ENCODE results near the gene COL6A1.

Gene COL6A1

DNA sequence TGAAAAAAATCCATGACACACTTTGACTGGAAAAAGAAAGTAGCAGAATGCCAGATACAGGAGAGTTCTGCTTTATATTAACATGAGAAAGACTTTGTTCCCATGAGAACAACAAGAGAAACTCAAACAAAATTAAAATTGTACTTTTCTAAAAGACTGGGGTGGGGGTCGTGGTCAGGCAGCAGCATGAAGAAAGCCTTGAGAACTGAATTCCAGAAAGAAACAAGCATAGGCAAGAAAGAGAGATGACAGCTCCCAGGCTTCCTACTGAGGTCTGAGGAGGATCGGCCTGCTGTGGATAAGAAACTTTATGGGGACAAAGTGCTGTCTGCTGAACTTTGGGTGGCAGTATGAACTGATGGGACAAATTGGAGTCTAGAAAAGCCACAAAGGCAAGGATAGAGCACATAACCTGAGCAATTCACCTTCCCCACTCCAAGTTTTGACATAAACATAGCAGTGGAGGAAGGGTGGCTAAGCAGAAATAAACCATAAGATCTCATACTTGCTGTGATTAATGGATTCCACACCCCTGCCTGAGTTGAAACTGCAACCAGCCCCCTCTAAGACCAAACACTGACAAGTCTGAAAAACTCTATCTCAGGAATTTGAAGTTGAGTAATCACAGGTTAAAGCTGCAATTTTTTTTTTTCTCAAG is 43.7 kb downstream of the COL6A1 start:
- in situ Hi-C loops (cut with MboI; ENCODE audit: low sequenced_read_pairs): no loop called here

DNA sequence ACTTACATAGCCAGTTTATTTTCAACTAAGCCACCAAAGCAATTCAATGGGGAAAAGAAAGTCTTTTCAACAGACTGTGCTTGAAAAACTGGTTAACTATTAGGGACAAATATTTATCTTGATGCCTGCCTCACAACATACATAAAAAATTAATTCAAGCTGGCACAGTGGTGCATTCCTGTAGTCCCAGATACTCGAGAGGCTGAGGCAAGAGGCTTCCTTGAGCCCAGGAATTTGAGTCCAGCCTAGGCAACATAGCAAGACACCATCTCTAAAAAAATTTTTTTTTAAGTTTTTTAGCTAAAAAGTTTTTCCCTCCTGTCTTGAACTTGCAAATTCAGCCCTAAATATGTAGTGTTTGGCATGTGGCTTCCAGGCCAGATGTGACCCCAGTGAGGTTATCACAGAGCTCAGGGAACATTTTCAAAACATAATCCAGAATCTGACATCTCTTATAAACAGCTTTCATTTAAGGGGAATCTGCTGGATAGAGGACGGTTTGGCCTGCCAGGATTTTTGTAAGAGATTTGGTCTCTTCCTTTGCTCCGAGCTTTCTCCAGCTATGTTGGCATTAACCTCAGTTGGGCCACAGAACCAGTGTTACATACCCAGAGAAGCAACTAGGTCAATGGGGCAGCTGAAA is 46.4 kb downstream of the COL6A1 start:
- in situ Hi-C loops (cut with MboI; ENCODE audit: low sequenced_read_pairs): no loop called here

DNA sequence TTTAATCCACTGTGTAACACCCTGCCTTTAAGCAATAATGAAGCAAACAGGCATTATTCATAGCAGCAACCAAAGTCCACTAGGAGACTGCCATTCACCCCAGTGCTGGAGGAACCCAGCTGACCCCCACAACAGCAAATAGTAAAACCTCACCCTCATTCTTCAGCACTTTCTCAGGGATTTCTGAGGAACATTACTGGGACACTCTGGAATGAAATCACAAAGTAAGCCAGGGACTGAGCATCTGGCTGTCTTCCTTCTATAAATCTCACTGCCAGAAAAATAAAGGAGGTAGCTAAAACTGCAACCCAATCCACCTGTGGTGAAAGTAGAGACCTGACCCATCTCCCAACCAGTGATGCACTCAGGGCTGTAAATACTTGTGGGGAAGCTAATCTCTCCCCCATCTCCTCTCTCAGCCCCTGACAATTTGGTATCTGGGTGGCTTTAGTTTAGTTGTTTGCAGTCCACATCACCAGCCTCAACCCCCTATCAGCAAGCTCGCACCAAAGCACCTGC is 47.1 kb downstream of the COL6A1 start:
- in situ Hi-C loops (cut with MboI; ENCODE audit: low sequenced_read_pairs): no loop called here

DNA sequence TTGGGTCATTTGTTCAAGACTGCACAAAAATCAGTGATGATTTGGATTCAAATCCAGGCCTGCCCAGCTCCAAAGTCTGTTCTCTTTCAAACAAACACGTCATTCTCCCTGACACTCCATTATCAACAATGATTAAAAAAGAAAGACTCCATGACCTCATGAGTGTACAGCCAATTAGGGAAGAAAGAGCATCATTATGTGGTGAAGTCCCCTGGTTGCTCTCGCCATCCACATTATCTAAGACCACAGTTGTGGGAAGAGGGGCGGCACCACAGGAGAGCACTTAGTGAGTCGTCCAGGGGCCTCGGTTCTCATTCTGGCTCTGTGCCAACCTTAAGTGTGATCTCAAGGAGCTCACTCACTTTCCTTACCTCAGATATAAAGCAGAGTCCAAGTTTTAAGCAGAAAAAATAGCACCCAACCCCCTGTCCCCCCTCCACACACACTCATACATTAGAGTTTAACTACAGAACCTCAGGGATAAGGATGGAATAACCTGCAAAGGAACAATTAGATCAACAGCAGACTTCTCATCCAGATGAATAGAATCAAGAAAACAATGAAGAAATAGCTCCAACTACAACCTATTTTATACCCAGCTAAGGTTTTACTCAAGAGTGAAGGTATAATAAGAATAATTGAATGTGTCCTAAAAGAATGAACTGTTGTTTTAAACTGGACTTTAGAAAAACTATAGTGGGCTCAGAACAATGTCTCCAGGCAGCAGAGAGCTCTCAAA is 47.8 kb downstream of the COL6A1 start:
- in situ Hi-C loops (cut with MboI; ENCODE audit: low sequenced_read_pairs): no loop called here

GRCh38 chr21:46031484-46031883 is 49.9 kb downstream of the COL6A1 start:
- in situ Hi-C loops (cut with MboI; ENCODE audit: low sequenced_read_pairs): no loop called here

GRCh38 chr21:46032100-46032499 is 50.5 kb downstream of the COL6A1 start:
- in situ Hi-C loops (cut with MboI; ENCODE audit: low sequenced_read_pairs): no loop called here

DNA sequence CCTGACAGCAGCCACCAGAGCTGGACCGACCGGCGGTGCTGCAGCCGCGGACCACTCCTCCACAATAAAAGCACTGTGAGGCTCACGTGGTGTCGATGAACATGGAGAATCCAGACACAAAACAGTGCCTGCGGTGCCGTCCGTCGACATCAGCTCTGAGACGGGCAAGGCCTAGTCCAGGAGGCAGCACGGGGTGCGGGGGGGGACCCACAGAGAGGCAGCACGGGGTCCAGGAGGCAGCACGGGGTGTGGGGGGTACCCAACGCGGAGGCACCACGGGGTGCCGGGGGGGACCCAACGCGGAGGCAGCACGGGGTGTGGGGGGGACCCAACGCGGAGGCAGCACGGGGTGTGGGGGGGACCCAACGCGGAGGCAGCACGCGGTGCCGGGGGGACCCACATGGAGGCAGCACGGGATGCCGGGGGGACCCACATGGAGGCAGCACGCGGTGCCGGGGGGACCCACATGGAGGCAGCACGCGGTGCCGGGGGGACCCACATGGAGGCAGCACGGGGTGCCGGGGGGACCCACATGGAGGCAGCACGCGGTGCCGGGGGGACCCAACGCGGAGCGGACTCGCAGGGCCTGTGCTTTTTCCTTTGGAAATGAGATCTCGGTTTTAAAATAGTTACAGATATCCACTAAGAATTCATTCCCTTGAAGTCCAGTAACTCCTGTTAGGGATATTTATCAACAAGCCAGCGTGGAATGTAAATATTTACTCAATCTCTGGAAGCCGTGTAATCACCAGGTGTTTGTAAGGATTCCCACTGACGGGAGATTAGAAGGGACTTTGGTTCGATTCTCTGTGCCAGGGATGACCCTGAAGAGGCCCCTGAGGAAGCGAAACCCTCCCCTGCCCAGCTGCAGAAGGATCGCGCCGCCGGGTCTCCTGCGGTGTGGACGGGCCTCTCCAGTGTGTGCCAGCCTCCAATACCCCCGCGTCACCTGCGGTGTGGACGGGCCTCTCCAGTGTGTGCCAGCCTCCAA is 52.1 kb downstream of the COL6A1 start:
- in situ Hi-C loops (cut with MboI; ENCODE audit: low sequenced_read_pairs): no loop called here

DNA sequence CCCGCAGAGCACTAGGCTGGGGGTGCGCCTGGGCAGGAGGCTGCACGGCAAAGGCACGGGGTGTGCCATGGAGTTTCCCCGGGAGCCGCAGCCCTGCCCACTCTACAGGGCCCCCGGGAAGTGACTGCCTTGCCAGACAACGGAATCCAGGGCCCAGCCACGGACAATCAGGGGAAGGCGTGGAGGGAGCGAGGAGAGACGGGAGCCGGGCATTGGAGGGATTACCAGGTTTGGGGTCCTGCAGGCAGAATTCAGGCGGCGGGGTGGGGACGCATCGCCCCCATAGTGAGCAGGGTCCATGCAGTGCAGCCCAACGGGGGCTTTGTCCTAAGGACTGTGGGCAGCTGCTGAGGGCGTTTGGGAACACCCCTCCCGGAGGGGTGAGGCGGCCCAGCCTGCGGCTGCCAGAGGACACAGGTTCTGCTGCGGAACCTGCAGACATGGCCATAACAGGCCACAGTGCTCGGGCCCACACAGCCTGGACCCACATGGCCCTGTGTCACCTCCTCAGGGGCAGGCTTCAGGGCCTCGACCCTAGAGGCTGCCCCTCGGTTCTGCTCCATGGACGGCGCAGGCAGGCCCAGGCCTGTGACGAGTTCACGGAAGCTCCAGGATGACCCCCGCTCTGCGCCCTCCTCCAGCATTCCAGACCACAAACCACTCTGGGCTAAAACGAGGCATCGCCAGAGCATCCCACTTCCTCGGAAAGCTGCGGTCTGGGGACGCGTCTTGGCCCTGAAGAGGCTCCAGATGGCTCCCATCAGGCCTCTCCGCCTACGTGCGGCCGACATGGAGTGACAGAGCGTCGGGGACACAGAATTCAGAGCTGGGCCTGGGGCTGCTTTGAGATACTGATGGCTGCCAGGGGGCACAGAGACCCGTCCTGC is 54.5 kb downstream of the COL6A1 start:
- in situ Hi-C loops (cut with MboI; ENCODE audit: low sequenced_read_pairs): no loop called here

- in situ Hi-C loops (cut with MboI; ENCODE audit: low sequenced_read_pairs): no loop called here
Measured at GRCh38 chr21:46036696-46037330, 55.2 kb downstream of the COL6A1 start.

- in situ Hi-C loops (cut with MboI; ENCODE audit: low sequenced_read_pairs): no loop called here
Measured at GRCh38 chr21:46037331-46038325, 56.1 kb downstream of the COL6A1 start.

GRCh38 chr21:46038341-46038829 is 56.8 kb downstream of the COL6A1 start:
- in situ Hi-C loops (cut with MboI; ENCODE audit: low sequenced_read_pairs): no loop called here

DNA sequence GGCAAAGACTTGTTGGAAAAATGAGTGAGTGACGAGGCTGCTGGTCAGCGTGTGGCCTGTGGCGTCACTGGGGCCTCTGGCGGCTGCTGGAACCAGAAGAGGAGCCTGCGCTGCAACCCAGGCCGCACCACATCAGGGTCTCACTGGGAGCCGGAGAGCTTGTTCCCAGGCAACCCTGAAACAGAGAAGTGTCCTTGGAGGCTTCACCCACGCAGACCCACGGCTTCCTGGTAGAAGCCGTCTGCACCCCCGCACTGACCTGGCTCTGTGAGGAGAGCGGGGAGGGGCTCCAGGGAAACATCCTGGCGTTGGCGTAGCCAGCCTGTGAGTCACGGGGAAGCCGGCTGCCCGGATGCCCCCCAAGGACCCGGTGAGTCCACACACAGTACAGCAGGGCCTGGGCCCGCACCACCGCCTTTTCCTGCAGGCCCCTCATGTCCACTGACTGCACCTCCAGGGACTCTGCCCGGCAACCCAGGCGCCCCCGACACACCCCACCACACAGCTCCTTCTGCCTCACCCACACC is 57.4 kb downstream of the COL6A1 start:
- in situ Hi-C loops (cut with MboI; ENCODE audit: low sequenced_read_pairs): no loop called here

GRCh38 chr21:46039891-46040660 is 58.5 kb downstream of the COL6A1 start:
- in situ Hi-C loops (cut with MboI; ENCODE audit: low sequenced_read_pairs): no loop called here

- in situ Hi-C loops (cut with MboI; ENCODE audit: low sequenced_read_pairs): no loop called here
Measured at GRCh38 chr21:46040707-46041106, 59.1 kb downstream of the COL6A1 start.

DNA sequence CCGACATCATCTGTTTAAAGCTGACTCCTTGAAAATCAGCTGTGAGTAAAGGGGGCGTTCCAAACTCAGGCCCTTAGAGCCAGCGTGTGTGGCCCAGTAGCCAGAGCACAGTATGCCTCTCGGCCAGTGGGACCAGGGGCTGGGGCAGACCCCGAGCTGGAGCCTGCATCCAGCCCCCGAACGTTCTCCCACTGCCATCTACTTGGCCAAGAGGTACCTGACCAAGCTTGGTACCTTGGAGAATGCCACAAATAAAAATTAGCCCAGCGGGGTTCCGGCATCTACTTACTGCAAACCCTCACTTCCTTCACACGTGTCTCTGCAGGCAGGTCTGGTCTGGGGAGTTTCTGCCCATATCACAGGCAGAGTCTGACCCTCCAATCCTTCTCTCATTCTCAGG is 59.6 kb downstream of the COL6A1 start:
- in situ Hi-C loops (cut with MboI; ENCODE audit: low sequenced_read_pairs): no loop called here

- in situ Hi-C loops (cut with MboI; ENCODE audit: low sequenced_read_pairs): no loop called here
Measured at GRCh38 chr21:46045154-46045553, 63.6 kb downstream of the COL6A1 start.

DNA sequence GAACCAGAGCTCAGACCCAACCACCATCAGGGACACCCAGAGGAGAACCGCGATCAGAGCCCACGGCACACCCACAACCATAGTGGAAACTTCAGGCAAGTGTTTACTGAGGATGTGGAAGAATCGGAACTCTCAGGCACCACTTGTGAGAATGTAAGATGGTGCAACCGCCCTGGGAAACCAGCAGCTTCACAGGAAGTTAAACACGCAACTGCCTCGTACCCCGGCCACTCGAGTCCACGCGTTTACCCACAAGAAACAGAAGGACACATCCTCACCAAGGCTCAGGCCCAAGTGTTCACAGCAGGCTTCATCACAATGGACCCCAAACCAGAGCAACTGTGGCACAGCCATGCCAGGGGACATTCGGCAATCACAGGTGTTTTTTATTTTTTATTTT is 64.9 kb downstream of the COL6A1 start:
- in situ Hi-C loops (cut with MboI; ENCODE audit: low sequenced_read_pairs): no loop called here

Measured in HL-60/S4 treated with retinoic acid at 250 ng/mL for 4 days and 3 days (cell line).